NCI-H1105 (cell line): ENCODE measurements around the gene AAR2.

Experiments
- DNase-seq: peaks from one replicate; lab custom pipeline; 2025; lab: John Stamatoyannopoulos, UW

Gene AAR2, protein sequence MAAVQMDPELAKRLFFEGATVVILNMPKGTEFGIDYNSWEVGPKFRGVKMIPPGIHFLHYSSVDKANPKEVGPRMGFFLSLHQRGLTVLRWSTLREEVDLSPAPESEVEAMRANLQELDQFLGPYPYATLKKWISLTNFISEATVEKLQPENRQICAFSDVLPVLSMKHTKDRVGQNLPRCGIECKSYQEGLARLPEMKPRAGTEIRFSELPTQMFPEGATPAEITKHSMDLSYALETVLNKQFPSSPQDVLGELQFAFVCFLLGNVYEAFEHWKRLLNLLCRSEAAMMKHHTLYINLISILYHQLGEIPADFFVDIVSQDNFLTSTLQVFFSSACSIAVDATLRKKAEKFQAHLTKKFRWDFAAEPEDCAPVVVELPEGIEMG

GRCh38 chr20:36235892-36236785 lies at the start of gene AAR2:
TSS of gene AAR2 (plus strand) at chr20:36236478. CDS start at chr20:36239869, 3,391 bp downstream.
- DNase-seq: peak; percentile 68

- no peak for DNase-seq
Measured at GRCh38 chr20:36193977-36194712, 42.1 kb upstream of the AAR2 start.

DNA sequence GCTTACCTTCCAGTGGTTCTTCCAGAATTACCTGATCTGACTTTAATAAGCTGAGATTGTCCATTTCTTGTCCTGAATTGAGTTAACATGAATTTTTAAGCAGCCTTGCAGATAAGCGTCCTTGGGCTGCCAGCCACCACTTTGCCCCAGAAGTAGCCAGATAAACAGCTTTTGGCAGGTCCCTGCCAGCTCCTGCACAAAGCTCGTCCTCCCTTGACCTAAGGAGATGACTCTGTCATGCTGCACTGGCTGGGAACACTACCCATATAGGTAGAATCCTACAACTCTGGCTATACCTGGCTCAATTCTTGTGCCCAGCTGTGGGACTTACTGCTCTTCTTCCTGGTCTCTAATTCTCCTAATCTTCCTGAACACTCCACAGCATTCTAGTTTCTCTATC lies 39.6 kb upstream of the AAR2 start:
- DNase-seq: no peak

DNA sequence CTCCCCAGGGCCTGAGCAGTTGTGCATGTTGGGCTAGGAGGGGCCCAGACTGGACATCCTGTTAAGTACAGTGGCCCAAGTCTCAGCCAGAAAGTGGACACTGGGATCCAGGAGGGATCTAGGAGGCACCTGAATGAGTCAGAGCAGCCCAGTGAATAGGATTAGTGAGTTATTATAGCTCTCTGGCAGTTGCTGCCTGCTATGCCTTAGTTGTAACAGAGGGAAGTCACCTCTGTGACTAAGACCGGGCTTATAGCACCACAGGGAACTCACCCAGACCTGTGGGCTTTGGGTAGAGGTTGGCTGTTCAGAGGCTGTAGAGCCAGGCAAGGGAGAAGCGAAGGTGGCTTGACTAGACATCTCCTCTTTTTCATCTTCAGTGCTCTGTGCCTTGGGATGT lies 39.0 kb upstream of the AAR2 start:
- DNase-seq: no peak

GRCh38 chr20:36199345-36200257 lies 36.7 kb upstream of the AAR2 start:
- peak; percentile 50 for DNase-seq

DNA sequence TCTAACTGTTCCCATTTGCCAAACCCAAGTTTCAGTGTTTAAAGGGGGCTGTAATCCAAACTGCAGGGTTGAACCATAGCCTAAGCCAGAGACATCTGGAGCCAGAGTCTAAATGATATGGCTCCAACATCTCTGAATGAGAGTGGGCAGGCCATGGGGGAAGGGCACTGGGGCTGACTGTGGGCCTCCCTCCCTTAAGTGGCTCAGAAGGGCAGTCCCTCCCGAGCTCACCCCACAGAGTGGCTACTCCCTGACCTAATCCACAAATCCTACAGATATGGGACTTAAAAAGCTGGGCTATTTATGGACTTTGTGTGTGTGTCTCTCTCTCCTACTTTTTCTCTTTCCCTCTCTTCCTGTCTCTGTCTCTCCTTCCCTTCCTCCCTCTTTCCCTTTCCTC lies 35.8 kb upstream of the AAR2 start:
- no peak for DNase-seq

- no peak for DNase-seq
Measured at GRCh38 chr20:36201198-36201597, 35.1 kb upstream of the AAR2 start.

DNA sequence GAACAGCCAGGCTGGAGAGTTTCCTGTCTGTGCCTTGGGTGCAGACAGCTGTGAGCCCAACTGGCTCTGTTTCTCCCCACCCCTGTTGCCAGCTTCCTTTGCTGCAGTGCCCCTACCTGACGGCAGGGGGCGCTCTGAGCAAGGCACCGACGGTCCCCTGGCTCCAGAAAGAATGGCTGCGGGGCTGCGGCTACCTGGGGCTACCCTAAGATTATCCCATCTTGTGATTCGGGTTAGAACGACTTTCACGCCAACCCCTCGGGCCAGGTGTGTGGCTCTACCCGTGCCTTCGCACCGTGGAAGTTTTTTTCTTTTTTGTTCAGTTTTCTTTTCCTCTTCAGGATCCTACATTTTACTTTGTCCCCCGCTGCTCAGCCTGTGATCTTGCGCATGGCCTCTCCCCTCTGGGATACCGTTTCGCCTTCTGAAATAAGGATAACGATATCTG lies 33.4 kb upstream of the AAR2 start:
- peak; percentile 35 for DNase-seq

DNA sequence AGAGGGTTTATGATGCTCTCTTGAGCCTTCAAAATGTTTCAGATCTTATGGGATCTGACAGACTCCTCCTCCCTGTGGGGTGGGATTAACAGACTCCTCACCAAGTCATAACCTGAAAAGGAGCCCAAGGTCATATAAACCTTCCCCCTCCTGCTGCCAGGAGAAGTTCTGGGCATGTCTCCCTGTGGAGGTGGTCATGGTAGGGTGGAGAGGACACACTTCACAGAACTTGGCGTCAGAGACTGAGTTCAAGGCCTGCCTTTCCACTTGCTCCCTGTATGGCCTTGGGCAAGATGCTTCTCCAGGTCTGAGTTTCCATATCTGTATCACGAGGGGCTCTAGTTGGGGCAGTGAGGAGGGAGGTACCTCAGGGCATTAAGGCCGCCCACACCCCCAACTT lies 32.4 kb upstream of the AAR2 start:
- no peak for DNase-seq

DNA sequence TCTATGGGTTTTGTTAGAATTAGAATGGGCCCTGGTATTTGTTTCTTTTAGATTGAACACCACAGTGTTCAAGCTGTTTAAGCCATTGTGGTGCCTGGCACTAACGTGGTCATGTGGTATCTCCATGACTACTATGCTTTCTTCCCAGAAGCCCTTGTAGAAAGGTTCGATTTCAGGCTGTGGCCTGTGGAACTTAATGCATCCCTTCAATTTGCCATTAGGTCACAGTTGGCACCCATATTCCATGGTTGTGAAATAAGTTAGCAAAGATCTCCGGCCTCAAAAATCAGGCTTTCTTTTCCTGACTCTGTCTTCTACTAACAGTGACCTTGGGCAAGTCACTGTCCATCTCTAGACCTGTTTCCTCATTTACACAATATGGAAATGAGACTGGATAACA lies 31.3 kb upstream of the AAR2 start:
- DNase-seq: no peak

- no peak for DNase-seq
Measured at GRCh38 chr20:36206068-36206467, 30.2 kb upstream of the AAR2 start.

DNA sequence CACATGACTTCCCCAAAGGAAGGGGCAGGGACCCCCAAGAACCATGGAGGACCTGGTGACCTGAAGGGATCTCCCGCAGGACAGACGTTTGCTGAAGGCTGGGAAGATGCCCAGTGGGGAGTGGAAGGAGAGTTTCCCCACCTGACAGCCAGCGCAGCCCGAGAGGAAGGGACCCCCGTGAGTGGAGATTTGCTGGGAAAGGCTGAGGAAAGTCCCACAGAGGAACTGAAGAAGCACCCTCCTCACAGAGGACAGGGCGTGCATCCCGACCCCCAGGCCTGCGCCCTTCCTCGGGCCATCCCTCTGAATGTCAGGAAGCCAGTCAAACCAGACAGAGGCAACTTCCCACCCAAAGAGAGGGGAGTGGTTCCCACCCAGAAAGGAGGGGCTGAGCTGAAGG lies 29.6 kb upstream of the AAR2 start:
- no peak for DNase-seq

DNA sequence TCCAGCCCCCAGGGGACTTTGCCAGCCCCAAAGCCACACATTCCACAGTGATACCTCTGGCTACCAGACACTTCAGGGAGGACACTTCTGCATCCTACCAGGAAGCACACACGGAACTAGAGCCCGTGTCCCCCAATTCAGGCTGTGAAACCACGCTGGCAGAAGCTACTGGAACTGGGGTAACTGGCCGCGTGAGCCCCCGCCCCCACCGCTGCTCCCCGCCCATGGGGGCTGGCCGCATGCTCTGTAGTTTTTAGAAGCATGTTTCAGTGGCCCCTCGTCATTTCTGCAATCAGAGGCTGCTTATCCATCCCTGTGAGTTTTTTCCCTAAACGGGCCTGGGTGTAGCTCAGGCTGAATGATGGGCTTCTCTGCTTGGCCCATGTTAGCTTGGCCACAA lies 28.7 kb upstream of the AAR2 start:
- DNase-seq: no peak

- no peak for DNase-seq
Measured at GRCh38 chr20:36208257-36208656, 28.0 kb upstream of the AAR2 start.

DNA sequence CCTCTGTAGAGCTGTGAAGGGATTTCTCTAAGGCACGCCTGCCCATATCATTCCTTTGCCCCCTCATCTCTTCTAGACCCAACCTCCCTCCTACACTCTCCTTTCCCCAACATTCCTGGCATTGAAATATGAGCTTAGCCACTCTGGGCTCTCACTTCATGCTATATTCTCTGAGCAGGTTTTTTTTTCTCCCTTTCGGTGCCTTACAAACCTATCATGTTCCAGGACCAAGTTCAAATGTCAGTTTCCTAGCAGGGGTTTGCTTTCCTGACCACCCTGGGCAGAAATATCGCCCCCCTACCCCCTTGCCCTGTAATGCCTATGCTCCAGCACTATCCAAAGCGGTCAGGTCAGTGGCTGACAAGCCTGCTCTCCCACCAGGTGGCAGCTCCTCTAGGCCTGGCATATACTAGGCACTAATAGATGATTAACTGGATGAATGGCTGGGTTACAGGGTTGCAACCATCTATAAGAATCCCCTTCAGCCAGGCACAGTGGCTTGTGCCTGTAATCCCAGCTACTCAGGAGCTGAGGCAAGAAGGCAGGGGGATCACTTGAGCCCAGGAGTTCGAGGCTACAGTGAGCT lies 25.7 kb upstream of the AAR2 start:
- DNase-seq: no peak

- DNase-seq: no peak
Measured at GRCh38 chr20:36213362-36213761, 22.9 kb upstream of the AAR2 start.

DNA sequence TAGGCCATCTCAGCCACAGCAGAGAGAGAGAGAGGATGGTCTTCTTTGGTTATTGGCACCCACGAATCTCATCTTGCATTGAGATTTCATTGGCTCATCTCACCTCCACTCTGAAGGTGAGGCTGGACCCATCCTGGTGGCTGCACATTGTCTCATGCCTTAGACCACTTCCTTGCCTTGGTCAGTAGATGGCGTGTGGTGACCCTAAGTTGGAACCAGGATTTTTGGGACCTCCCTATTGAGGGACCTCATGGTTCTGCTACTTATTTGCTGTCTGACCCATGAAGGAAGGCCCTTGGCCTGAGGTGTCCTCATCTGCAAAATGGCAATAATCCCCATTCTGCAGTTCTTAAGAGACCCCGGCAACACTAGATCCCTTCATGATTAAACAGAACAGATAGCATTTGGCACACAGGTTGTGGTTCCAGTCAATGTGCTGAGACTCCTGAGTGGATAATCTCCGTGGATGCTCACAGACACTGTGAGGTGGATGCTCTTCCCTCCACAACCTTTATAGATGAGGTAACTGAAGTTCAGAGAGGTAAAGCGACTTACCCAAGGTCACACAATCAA lies 21.5 kb upstream of the AAR2 start:
- peak; percentile 5 for DNase-seq

- no peak for DNase-seq
Measured at GRCh38 chr20:36215778-36216177, 20.5 kb upstream of the AAR2 start.

DNA sequence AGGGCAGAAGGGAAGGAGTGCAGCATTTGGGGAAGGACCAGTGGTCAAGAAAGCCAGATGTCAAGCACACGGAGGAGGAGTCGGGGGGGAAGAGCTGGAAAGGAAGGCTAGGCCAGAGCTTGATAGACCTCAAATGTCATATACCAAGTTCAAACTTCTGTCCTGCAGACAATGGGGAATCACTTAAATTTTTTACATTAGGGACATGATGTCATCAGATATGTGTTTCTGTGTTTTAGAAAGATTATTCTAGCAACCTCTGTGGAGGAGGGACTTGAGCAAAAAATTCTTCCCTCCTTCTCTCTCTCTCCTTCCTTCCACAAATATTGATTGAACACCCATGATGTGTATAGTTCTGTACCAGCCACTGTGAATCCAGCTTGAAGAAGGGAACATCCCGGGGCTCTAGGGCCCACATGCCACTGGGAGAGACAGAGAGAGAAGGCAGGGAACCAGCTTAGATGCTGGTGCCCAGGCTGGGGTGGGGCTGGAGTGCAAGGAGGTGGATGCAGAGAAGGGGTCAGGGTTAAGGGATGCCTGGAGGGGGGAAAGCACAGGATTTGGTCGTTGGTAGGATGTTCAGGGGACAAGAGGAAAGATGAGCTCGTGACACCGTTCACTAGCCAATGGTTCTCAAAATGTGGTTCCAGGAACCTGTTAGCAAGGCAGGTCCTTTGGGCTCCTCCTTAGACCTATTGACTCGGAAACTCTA lies 19.8 kb upstream of the AAR2 start:
- DNase-seq: no peak

DNA sequence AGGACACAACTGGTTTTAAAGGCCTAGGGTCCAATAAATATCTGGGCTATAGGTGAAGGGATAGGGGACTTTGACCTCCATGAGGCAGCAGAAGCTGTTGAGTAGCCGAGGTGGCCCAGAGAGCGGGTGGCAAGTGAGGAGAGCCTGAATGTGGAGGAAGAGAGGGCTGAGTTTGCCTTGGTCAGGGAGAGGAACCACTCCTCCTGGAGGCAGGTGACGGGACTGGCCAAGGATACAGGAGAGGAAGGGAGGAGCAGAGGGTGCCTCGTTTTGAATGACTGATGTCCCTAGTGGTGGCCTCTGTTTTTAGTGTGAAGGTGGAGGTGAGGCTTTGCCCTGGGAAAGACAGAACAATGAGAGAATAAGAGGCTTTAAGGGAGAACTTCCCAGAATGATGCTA lies 19.1 kb upstream of the AAR2 start:
- no peak for DNase-seq
